ENCODE data around the gene CLCA1. TPM values are rescaled to one million over a fixed set of nuclear protein-coding genes. Genes with fewer than 3 reads are reported as not detected.

The CLCA1 gene
- total RNA-seq, 1 experiment from 2014 or later = not detected

DNA sequence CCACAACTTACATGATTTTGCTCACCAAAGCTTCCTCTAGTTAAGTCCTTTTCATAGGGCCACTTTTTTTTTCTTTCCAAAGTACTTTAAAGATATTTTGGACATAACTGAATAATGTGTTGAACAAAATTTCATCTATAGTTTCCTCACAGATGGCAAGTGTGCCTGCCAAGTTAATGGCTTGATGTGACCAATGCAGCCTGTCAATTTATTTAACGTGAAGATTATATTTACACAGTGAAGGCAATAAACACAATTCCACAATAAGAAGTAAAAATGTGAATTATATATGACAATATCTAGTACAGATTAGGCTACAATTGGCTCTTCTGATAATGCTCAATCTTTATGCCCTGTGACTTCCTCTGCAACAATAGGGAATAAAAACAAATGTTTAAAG lies 26.7 kb upstream of the CLCA1 start:
- Histone ChIP-seq H3T11ph (ENCODE audit: low read length) (no peak overlapping the region), H2BK15ac (ENCODE audit: low read depth, low read length) (no peak overlapping the region), H3K9me3 (ENCODE audit: control insufficient read depth, low read depth, low read length) (no peaks in the 10 kb centered on the region), H4K20me1 (ENCODE audit: control insufficient read depth, insufficient read depth, insufficient read length) (no peaks in the 10 kb centered on the region), H3K14ac (ENCODE audit: insufficient read depth, low read length) (no peak overlapping the region), H3K4me2 (ENCODE audit: insufficient read depth, insufficient read length, low read length) (no peak overlapping the region), H2AFZ (ENCODE audit: low read length) (no peak overlapping the region), H3K4ac (ENCODE audit: low read depth, low read length) (no peak overlapping the region), H3K9ac (ENCODE audit: extremely low read depth, insufficient read length, low read length) (no peak overlapping the region), H4K91ac (ENCODE audit: insufficient read length, low read depth, low read length) (no peak overlapping the region), H3K79me1 (ENCODE audit: insufficient read depth, low read depth, low read length, poor library complexity, severe bottlenecking) (no peaks in the 10 kb centered on the region), H3K79me2 (ENCODE audit: insufficient read depth, low read length) (no peaks in the 10 kb centered on the region), H2AK5ac (ENCODE audit: insufficient read length, low read length) (no peak overlapping the region), H2BK12ac (ENCODE audit: insufficient read length, low read depth, low read length) (no peak overlapping the region), H3K4me1 (ENCODE audit: insufficient read depth, low read length) (no peaks in the 10 kb centered on the region), H3K23ac (ENCODE audit: insufficient read length, low read depth, low read length) (no peak overlapping the region), H3K56ac (ENCODE audit: insufficient read length, low read depth, low read length) (no peak overlapping the region), H2BK120ac (ENCODE audit: low read depth, low read length, poor library complexity, severe bottlenecking) (no peak overlapping the region), H2BK5ac (ENCODE audit: insufficient read length, low read length) (no peak overlapping the region), H3K27ac (ENCODE audit: insufficient read length, low read depth, low read length) (no peak overlapping the region), H3K18ac (ENCODE audit: insufficient read length, low read depth, low read length) (no peak overlapping the region), H3K27me3 (ENCODE audit: insufficient read depth, low read length) (no peaks in the 10 kb centered on the region), H4K8ac (replicated peaks; ENCODE audit: insufficient read length, low read depth, low read length) (no peak overlapping the region), H3K23me2 (ENCODE audit: insufficient read length, low read depth, low read length, poor library complexity, severe bottlenecking) (no peaks in the 10 kb centered on the region), H4K5ac (ENCODE audit: insufficient read length, low read depth, low read length) (no peak overlapping the region), H2BK20ac (ENCODE audit: low read depth, low read length, poor library complexity, severe bottlenecking) (no peak overlapping the region)
- Mint-ChIP-seq H3K4me3 (no peak overlapping the region), H3K4me1 (0 out of 4 replicates have a peak, but pooled peaks cover 0 to 2% of the 10 kb centered on the region in 2 experiments), H3K9me3 (no peaks in the 10 kb centered on the region), H3K27me3 (ENCODE audit: low read depth) (peaks cover 2% of the 10 kb centered on the region; the same call in 1 of the 2 replicates), H3K36me3 (ENCODE audit: insufficient read depth in 1 of 3, low read depth in 3 of 3) (no peaks in the 10 kb centered on the region), H3K27ac (no peak overlapping the region)
- WGBS (ENCODE audit: extremely low coverage, insufficient read length, low lambda C conversion rate) = no CpG with 5 or more reads among the region's 1 CpG
- DNase-seq = no peak
- TF ChIP-seq, protein P1, sequence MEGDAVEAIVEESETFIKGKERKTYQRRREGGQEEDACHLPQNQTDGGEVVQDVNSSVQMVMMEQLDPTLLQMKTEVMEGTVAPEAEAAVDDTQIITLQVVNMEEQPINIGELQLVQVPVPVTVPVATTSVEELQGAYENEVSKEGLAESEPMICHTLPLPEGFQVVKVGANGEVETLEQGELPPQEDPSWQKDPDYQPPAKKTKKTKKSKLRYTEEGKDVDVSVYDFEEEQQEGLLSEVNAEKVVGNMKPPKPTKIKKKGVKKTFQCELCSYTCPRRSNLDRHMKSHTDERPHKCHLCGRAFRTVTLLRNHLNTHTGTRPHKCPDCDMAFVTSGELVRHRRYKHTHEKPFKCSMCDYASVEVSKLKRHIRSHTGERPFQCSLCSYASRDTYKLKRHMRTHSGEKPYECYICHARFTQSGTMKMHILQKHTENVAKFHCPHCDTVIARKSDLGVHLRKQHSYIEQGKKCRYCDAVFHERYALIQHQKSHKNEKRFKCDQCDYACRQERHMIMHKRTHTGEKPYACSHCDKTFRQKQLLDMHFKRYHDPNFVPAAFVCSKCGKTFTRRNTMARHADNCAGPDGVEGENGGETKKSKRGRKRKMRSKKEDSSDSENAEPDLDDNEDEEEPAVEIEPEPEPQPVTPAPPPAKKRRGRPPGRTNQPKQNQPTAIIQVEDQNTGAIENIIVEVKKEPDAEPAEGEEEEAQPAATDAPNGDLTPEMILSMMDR (conservative IDR thresholded peaks at IDR 0.05) = no peak

Data from H9 (cell line).